DLD1 (cell line): ENCODE data around the gene MNDA.

ENCODE experiments used
- in situ Hi-C: cut with HindIII; loops from 2 replicates; pipeline ENCODE4 v1.10.0; 2017; ENCODE audit warnings: low sequenced_read_pairs

The MNDA gene

DNA sequence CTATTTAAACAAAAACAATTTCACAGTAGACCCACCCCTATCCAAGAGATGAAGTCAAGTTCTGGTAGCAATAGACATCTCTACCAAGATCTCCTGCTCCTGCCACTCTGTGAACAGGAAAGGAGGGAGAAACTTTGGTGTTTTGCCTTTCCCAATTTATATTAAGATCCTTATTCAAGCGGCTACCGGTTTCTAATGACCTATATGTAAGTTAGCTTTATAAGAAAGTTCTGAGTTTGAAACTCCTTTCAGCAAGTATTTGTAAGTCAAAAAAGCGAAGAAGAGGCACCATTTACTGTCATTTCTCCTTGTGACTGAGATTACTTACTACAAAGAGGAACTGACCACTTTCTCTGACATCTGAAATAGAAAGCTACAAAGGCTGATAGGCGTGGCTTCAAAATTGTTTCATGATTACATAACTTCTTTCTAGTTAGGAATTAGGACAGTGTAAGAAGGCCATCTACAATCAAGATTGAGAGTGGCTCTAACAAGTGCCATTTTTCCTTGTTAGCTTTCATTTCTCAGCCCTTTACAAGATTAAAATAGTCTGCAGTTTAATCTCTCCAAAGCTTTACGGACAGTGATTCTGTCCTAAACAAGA is at the start of gene MNDA:
MNDA (plus strand) TSS at position 448 of the 604 bp plus-strand sequence. CDS start 10,803 bp downstream, outside the sequence.
- in situ Hi-C loops = no loop called here

DNA sequence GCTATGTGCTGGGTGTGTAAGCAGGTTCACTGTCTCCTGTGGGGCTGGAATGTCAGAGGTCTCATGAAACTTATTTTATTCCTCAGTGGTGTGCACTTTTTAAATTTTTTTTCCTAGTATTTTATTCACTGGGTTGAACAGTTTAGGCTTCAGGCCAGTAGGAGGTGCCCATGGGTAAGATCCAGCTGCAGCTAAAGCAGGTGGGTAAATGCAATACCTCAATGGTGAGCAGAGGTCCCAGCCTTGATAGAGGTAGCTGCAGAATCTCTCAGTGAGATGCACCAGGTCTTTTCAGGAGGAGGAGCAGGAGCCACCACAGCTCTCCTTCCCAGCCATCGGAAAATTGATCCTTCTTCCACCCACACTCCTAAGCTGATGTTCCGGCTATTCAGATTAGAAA is 37.5 kb upstream of the MNDA start:
- in situ Hi-C loops = no loop called here

DNA sequence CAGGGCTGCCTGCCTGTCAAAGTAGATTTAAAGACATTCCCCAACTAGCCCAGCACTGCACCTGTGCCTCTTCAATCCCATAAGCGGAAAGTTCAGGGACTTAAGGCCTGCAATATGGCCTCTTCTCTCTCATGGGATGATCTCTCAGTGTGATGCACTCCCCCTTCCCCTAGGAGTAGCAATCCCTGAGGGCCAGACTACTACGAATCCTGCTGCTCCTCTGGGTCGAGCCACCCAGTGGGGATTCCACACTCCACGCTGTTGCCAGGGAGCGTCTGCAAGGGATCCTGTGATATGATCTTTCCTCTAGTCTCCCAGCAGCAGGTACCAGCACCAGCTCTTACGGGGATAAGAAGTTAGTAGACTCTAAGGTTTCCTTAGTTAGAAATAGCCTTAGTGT is 36.9 kb upstream of the MNDA start:
- in situ Hi-C loops = no loop called here

DNA sequence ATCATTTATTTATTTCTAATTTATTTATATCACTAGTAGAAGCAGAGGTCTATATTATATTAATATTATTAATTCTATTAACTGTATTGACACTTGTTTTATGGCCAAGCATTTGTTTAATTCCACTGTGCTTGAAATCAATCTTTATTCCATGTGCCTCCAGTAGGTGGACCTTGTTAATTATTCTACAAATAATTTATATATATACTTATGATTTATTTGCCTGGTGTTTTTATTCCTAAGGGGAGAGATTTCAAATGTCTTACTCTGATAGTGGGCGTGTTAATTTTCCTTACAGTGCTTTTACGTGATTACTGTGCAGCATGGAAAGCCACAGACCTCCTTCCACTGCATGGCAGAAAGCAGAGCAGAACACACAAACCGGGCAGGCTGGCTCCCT is 32.6 kb upstream of the MNDA start:
- in situ Hi-C loops = no loop called here

DNA sequence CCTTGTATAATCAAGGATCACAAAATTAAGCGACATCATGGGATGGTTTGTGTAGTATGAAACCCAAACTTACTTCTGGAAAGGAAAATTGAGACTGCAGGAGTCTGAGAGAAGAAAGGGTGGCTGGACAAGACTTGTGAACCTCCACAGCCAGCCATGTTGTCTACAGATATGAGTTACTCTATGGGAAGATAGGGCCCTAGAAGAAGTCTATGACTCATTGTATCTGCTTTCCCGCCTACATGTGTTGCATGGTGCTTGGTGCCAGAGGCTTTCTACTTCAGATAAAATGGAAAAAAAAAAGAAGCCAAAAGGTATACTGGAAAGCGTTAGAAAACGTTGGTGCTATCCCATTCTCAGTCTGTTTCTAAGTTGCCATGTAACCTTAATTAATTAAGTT is 31.5 kb upstream of the MNDA start:
- in situ Hi-C loops = no loop called here

DNA sequence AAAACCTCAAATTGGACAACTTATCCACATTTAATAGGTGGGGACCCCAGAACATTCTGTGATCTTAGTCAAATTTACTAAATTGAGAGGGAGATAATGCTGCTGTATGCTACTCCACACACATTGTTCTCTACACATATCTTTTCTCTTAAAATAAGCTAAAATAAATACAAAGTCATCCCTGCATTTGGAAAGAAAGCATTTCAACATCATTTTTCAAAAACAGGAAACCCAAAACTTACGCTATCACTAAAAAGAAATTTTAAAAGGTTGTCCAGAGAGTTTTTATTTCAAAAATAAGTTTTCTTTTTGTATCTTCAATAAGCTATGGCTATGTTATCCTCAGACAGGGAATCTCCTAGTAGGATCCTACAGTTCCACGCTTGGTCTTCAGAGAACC is 30.6 kb upstream of the MNDA start:
- in situ Hi-C loops = no loop called here

DNA sequence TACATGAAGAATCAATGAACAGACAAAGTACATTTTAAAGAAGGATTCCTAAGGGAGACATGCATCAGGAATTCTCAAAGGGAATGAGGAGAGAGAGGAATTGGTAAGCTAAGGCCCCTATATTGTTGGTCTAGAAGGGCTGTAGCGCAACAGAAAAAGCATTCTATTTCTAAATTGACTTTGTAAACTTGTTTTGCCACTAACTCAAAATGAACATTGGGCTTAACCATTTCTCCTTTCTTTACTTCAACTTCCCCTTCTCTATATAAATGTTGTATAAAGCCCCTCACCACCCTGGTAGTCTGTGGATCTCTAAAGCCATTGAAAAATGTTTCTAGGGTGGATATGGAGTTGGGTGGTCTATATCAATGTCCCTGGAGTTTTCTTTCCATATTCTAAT is 29.8 kb upstream of the MNDA start:
- in situ Hi-C loops = no loop called here

DNA sequence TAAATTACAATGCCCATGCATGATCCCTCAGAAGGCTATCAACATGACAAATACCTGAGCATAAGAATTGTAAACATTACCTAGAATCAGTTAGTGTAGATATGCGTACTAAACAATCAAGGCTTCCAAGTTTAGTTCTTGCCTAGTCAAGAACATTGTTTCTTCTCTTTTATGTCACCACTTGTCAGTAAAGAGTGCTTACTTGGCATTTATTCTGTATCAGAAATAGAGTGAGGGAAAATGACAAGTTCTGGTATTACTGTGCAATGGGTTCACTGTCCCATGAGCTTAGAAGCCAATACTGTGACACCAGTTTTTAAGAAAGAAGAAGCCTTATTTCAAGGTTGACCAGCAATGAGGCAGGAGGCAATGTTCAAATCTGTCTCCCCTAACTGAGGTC is 27.5 kb upstream of the MNDA start:
- in situ Hi-C loops = no loop called here

DNA sequence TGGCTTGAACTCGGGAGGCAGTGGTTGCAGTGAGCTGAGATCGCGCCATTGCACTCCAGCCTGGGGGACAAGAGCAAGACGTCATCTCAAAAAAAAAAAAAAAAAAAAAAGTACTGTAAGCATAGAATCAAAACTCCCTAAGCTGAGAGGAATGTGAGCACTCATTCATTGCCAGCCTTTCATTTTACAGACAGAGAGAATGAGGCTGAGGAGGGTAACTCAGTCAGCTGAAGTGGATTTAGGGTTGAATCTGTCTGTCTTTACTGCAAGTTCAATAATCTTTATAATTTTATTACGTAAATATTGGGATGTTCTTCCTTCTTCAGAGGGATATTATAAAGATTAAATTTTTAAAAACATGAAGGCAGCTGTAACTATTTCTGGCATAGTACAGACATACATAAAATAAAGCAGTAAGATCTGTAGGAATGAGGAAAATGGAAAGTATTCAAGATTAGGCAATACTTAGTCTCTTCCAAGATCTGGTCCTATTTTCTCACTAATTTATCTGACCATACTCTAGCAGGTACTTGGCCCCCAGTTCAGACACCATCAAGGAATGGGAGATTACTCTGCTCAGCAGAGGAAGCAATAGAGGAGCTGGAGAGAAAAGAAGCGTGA is 24.1 kb upstream of the MNDA start:
- in situ Hi-C loops = no loop called here

DNA sequence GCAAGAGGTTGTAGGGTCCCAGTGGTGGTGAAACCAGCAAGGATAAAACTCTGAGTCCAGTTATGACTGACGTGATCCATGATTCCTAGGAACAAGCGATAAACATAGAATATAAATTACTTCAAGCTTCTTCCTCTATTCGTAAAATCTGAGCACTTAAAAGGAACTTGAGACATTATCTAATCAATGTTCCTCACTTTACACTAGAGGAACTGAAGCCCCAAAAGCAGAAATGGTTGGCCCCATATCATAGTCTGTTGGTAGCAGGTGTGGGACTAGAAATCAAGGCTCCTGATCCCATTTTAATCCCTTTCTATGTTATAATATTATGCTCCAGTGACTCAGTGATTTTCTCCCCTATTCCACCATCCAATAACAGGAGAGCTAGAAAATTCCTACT is 21.9 kb upstream of the MNDA start:
- in situ Hi-C loops = no loop called here

DNA sequence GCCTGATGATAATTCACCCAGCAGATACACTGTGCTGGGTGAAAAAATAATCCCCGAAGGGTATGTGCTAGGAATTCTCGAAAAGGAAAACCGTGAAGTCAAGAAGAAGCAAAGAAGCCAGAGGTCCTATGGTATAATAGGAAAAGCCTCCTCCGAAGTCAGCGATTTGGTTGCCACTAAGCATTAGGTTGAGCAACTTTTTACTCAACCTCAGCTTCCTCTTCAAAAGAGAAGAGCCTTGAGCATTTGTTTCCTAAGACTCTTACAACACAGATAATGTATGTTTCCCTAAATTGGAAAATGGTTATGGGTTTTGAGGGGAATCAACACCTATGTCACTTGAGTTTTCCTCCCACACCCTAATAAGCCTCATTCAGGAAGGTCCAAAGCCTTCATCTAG is 21.3 kb upstream of the MNDA start:
- in situ Hi-C loops = no loop called here

DNA sequence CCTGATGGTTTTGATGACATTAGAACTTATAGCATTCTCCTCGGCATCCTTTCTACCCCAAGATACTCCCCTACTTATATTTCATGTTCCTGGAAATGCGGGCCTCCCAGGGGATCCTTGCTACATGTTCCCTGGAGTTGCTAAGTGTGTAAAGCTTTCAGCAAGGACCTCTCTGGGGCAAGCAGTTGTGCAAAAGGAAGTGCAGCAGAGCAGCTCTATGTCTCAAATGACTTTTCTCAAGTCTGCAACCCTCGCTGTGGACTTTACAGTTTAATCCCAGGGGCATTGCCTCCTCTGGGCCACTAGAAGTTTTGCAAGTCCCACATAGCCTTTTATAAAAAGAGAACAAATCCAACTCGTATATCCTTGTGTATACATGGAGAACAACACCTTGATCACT is 20.8 kb upstream of the MNDA start:
- in situ Hi-C loops = no loop called here

DNA sequence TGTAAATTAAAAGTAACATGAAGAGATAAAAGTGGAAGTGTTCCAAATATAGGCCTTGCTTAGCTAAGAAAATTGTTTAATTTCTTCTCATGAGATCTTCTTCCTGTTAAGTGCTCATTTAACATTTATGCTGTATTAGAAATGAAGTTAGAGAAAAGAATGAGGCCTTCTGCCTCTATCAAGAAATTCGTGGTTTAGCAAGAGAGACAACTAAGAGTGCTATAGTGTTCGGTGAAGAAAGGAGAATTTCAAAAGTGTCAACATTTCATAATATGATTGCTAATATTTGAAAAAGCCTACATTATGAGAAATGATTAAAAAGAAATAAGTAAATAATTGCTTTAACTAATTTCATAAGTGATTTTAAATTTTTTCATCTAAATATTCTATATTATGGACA is 18.8 kb upstream of the MNDA start:
- in situ Hi-C loops = no loop called here

DNA sequence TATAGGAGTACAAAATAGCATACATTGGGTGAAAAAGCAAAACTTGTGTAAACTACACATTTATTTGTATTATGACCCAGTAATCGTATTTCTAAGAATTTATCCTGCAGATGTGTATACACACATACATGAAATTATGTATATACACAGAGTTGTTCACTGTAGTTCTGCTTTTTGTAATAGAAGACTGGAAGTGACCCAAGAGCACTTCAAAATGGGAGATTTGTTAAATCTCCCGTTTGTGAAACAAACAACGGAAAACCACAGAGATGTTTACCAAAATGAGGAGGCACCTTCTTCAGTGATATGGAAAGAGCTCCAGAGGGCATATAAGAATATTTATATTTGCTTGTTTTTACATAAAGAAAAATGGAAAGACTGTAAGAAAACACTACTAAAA is 18.0 kb upstream of the MNDA start:
- in situ Hi-C loops = no loop called here

DNA sequence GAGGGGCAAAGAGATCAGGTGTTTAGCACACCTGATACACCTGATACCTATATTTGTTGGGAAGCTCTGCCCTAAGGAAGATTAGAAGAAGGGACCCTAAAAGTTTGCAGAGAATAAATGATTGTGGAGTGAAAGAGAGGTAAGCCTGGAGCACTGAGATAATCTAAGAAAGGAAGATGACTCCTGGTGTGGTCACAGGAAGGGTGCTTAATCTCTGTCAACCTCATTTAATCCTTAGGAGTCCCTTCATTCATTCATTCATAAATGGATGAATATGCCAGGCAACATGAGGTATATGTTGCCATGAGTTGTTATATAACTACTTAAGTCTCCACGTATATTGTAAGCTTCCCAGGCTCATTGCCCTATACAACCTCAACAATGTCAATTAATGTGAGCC is 16.2 kb upstream of the MNDA start:
- in situ Hi-C loops = no loop called here

DNA sequence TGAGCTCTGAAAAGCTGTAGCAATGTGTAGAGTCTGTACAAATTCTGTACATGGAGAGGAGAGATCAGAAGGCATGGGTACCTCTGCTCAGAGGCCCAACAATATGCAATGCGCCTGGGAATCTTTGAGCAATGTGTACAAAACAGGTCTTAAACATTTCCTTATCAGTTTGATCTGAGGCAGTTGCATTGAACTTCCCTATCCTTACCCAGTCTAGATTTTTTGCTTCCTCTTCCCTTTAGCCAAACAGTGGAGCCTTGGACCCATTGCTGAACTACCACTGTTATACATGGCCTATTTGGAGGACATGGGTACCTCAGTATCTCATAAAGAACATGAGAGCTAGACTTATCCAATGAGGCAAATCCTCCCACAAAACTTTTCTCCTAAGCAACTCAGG is 12.6 kb upstream of the MNDA start:
- in situ Hi-C loops = no loop called here

DNA sequence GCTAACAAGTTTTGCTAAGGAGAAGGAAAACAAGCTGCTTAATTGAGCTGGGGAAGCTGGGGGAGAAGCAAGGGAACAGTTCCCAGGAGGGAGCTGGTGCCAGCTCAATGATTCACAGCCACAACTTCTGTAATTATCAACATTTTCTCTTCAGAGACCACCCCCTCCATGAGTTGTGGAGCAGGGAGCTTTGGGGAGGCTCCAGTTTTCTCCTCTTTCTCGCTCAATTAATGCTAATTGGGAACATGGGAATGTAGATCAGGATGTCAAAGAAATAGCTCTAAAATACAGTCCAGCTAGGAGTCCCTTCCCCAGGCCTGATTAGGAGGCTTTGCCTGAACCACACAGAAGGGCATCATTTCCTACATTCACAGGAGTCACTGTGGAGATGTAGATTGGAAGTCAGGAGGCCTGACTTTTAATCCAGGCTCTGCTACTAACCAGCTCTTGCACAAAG is 12.1 kb upstream of the MNDA start:
- in situ Hi-C loops = no loop called here

DNA sequence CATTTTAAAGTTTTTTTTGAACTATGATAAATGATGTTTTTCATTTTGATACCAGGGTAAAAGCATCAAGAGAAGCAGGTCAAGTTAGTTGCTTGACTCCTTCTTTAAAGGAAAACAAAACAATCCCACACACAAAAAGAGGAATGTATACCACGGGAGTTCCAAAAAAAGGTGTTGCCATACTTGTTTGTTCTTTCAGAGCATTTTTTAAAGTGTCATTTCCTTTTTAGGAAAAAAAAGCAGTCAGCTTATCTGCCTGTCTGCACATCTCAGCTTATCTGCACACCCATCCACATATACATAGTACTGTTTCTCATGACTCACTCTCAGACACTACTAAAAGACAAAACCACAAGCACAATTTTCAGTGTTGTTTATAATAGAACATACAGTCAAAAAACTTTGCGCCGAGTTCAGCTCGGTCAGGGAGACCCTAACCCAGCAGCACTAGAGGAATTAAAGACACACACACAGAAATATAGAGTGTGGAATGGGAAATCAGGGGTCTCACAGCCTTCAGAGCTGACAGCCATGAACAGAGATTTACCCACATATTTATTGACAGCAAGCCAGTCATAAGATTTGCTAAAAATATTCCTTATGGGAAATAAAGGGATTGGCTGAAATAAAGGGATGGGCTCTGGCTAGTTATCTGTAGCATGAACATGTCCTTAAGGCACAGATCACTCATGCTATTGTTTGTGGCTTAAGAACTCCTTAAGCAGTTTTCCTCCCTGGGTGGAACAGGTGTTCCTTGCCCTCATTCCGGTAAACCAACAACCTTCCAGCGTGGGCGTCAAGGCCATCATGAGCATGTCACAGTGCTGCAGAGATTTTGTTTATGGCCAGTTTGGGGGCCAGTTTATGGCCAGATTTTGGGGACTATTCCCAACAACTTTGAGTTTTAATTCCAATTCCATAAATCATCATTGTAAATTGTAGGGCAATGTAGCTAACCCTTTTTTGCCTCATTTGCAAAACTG is 11.4 kb upstream of the MNDA start:
- in situ Hi-C loops = no loop called here

DNA sequence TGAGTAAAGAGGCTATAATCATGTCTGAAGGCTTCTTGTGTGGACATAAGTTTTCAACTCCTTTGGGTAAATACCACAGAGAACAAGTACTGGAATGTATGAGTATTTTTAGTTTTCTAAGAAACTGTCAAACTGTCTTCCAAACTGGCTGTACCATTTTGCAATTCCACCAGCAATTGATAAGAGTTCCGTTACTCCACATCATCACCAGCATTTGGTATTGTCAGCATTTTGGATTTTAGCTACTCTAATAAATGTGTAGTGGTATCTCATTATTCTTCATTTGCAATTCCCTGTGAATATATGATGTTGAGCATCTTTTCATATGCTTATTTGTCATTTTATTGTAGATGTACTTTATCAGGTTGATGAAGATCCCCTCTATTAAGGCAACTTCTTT is 9.4 kb upstream of the MNDA start:
- in situ Hi-C loops = no loop called here

DNA sequence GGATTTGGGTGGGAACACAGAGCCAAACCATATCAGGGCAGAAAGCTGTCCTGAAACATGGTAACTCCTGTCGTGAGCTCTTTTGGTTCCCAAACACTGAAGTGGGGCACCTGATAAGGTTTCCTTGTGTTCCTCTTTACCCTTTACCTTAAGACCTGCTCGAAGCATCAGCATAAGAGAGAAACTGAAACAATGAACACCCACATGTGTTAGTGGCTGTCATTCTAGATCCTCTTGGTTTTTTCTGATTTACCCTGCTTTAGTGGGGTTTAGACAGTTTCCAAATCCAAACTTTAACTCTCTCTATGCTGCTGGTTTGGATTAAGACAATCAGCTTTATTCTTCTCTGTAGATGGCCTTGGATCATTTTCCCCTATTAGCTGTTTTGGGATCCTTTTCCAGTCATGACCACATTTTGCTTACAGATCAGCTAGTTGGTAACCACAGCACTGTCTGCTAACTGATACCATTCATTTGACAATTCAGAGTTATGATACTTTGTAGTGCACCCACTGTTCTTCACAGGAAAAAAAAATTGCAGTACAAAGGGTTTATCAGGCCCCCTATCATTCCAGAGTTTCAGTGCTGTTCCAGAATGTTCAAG is 975 bp upstream of the MNDA start:
- in situ Hi-C loops = no loop called here

DNA sequence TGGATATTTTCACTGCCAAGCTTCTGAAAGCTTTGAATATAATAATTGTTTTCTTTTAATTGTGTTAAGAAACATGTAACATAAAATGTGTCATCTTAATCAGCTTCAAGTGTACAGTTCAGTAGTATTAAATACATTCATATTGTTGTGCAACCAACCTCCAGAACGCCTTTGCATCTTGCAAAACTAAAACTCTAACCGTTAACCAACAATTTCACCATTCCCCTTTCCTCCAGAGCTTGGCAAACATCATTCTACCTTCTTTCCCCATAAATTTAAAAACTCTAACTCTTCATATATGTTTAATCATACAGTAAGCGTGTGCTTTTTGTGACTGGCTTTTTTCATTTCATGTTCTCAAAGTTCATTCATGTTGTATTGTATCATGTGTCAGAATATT is 2.1 kb downstream of the MNDA start:
- in situ Hi-C loops = no loop called here
